Small intestine (tissue), 7 donors: ENCODE results near the gene AATF. TPM values are rescaled to one million over a fixed set of nuclear protein-coding genes. Genes with fewer than 3 reads are reported as not detected.

Experiments
- DNase-seq, 2 donors: peaks; one replicate each; pipeline versions ENCODE4 v3.0.0 to v3.0.0-alpha.2; 2013
- FAIRE-seq: peaks from 2 replicates; lab custom pipeline; 2012; peaks lifted over from hg19 to GRCh38; lab: Jason Lieb, UNC
- H3K27ac ChIP-seq, 3 donors: one replicate each; pipeline ENCODE4 v1.5.1; 2013; ENCODE audit warnings: low read length in 2 of 3, mild to moderate bottlenecking in 2 of 3, control low read depth in 1 of 3, inconsistent platforms in 1 of 3, low read depth in 1 of 3, moderate library complexity in 1 of 3
- H3K27me3 ChIP-seq, 3 donors: one replicate each; pipeline ENCODE4 v1.6.1; 2013; ENCODE audit warnings: low read length in 3 of 3, inconsistent platforms in 1 of 3; ENCODE audit not compliant: control insufficient read depth in 3 of 3, insufficient read depth in 3 of 3
- H3K36me3 ChIP-seq, 3 donors: one replicate each; pipeline ENCODE4 v1.6.1; 2013; ENCODE audit warnings: low read length in 3 of 3, inconsistent platforms in 1 of 3, low read depth in 1 of 3, mild to moderate bottlenecking in 1 of 3, moderate library complexity in 1 of 3; ENCODE audit not compliant: control insufficient read depth in 3 of 3, insufficient read depth in 2 of 3
- H3K4me1 ChIP-seq, 3 donors: one replicate each; pipeline ENCODE4 v1.6.1; 2013; ENCODE audit warnings: low read length in 2 of 3, inconsistent platforms in 1 of 3, low read depth in 1 of 3, mild to moderate bottlenecking in 1 of 3, moderate library complexity in 1 of 3; ENCODE audit not compliant: control insufficient read depth in 3 of 3, insufficient read depth in 2 of 3
- H3K4me3 ChIP-seq, 3 donors: one replicate each; pipeline ENCODE4 v1.5.1; 2013; ENCODE audit warnings: low read length in 3 of 3, control low read depth in 1 of 3, inconsistent platforms in 1 of 3, low read depth in 1 of 3, mild to moderate bottlenecking in 1 of 3, moderate library complexity in 1 of 3
- H3K9me3 ChIP-seq, 2 donors: one replicate each; pipeline ENCODE4 v1.6.1; 2013; ENCODE audit warnings: low read depth in 1 of 2, low read length in 1 of 2; ENCODE audit not compliant: control insufficient read depth in 2 of 2, insufficient read depth in 1 of 2
- WGBS, 3 donors: extraction: QIAGEN DNeasy Blood & Tissue Kit; methylation state at CpG; one replicate each; pipeline ENCODE4 v1.1.7; 2013; 5-methylcytosine and 5-hydroxymethylcytosine counted together
- polyA plus RNA-seq, 4 donors: library from polyadenylated mRNA; stranded (reverse) in 3 of 4; unstranded in 1 of 4; fragments of 200-250 nt in 3 of 4; fragments of 120-200 nt in 1 of 4; gene quantifications; one replicate each; pipeline versions ENCODE4 v1.2.1 to v1.2.3, GENCODE V29; 2013
- donor health status: healthy with polysubstance abuse.
- donor health status: control.
- donor health status: control.
- donor health status: Bipolar disorder and iron deficiency.
- donor health status: healthy.

AATF gene
- polyA plus RNA-seq, 4 donors: 33.2 to 50.5 (median 36.0) TPM

GRCh38 chr17:36913132-36913531 is 35.6 kb upstream of the AATF start:
- DNase-seq (no peak), FAIRE-seq (no peak)
- no peak overlapping the region for H3K4me3 ChIP-seq
- no peaks in the 10 kb centered on the region for H3K9me3 ChIP-seq
- H3K27me3 ChIP-seq: peaks cover 2 to 13% (median 7%) of the 10 kb centered on the region in 3 donors
- H3K27ac ChIP-seq: no peak overlapping the region
- no peaks in the 10 kb centered on the region for H3K36me3 ChIP-seq
- no peaks in the 10 kb centered on the region for H3K4me1 ChIP-seq
- 32 to 36% (median 35%) methylated on average over 5 of the region's 5 CpGs for WGBS, 3 donors

- no peak overlapping the region for H3K4me3 ChIP-seq
- no peak for FAIRE-seq
- H3K27me3 ChIP-seq: peaks cover 4 to 34% (median 21%) of the 10 kb centered on the region in 3 donors
- no peak overlapping the region for H3K27ac ChIP-seq
- 43 to 62% (median 48%) methylated on average over 3 of the region's 3 CpGs for WGBS, 3 donors
- H3K36me3 ChIP-seq: no peaks in the 10 kb centered on the region
- no peak for DNase-seq
- no peaks in the 10 kb centered on the region for H3K4me1 ChIP-seq
- no peaks in the 10 kb centered on the region for H3K9me3 ChIP-seq
Measured at GRCh38 chr17:36918211-36918691, 30.5 kb upstream of the AATF start.

- H3K27ac ChIP-seq: no peak overlapping the region
- no peak for FAIRE-seq
Measured at GRCh38 chr17:36919407-36919968, 29.3 kb upstream of the AATF start.

GRCh38 chr17:36920032-36921005 is 28.4 kb upstream of the AATF start:
- no peak for FAIRE-seq

More at GRCh38 chr17:36919407-36919968, 29.3 kb upstream of the AATF start:
- Histone ChIP-seq H3K27me3 (peaks cover 4 to 34% (median 25%) of the 10 kb centered on the region in 3 donors), H3K9me3 (no peaks in the 10 kb centered on the region), H3K4me3 (no peak overlapping the region), H3K36me3 (no peaks in the 10 kb centered on the region), H3K4me1 (no peaks in the 10 kb centered on the region)
- no peak for DNase-seq
- WGBS, 3 donors: 77 to 78% (median 77%) methylated on average over 7 of the region's 7 CpGs

GRCh38 chr17:36921095-36921851 is 27.5 kb upstream of the AATF start:
- FAIRE-seq (no peak), DNase-seq (no peak)

More at GRCh38 chr17:36920032-36921005, 28.4 kb upstream of the AATF start:
- Histone ChIP-seq H3K27ac (no peak overlapping the region), H3K36me3 (no peaks in the 10 kb centered on the region), H3K9me3 (no peaks in the 10 kb centered on the region), H3K27me3 (peaks cover 4 to 34% (median 26%) of the 10 kb centered on the region in 3 donors), H3K4me3 (no peak overlapping the region), H3K4me1 (no peaks in the 10 kb centered on the region)
- no peak for DNase-seq
- WGBS, 3 donors: 28 to 36% (median 33%) methylated on average over 18 of the region's 18 CpGs

GRCh38 chr17:36922175-36922574 is 26.6 kb upstream of the AATF start:
- no peaks in the 10 kb centered on the region for H3K4me1 ChIP-seq
- DNase-seq (no peak), FAIRE-seq (no peak)
- no peak overlapping the region for H3K4me3 ChIP-seq
- H3K36me3 ChIP-seq: no peaks in the 10 kb centered on the region
- peaks cover 4 to 39% (median 29%) of the 10 kb centered on the region in 3 donors for H3K27me3 ChIP-seq
- no peak overlapping the region for H3K27ac ChIP-seq
- H3K9me3 ChIP-seq: no peaks in the 10 kb centered on the region

More at GRCh38 chr17:36921095-36921851, 27.5 kb upstream of the AATF start:
- Histone ChIP-seq H3K9me3 (no peaks in the 10 kb centered on the region), H3K4me3 (no peak overlapping the region), H3K36me3 (no peaks in the 10 kb centered on the region), H3K27ac (no peak overlapping the region), H3K27me3 (peaks cover 4 to 33% (median 28%) of the 10 kb centered on the region in 3 donors), H3K4me1 (no peaks in the 10 kb centered on the region)
- 69 to 73% (median 71%) methylated on average over 7 of the region's 7 CpGs for WGBS, 3 donors

GRCh38 chr17:36923814-36924221 is 24.9 kb upstream of the AATF start:
- peaks cover 0 to 12% (median 0%) of the 10 kb centered on the region in 3 donors for H3K4me1 ChIP-seq
- peaks cover 0 to 47% (median 46%) of the 10 kb centered on the region in 3 donors for H3K27me3 ChIP-seq
- no peaks in the 10 kb centered on the region for H3K9me3 ChIP-seq
- H3K4me3 ChIP-seq: no peak overlapping the region
- FAIRE-seq: no peak
- no peak overlapping the region for H3K27ac ChIP-seq
- H3K36me3 ChIP-seq: no peaks in the 10 kb centered on the region
- WGBS, 3 donors: 47 to 68% (median 60%) methylated on average over 5 of the region's 5 CpGs
- no peak for DNase-seq

- no peak for FAIRE-seq
- Histone ChIP-seq H3K4me3 (no peak overlapping the region), H3K9me3 (no peaks in the 10 kb centered on the region), H3K27me3 (peaks cover 0 to 52% (median 51%) of the 10 kb centered on the region in 3 donors), H3K27ac (no peak overlapping the region), H3K4me1 (peaks cover 0 to 14% (median 0%) of the 10 kb centered on the region in 3 donors), H3K36me3 (no peaks in the 10 kb centered on the region)
- WGBS, 3 donors: 78 to 85% (median 85%) methylated on average over 3 of the region's 3 CpGs
- DNase-seq: no peak
Measured at GRCh38 chr17:36926226-36926625, 22.5 kb upstream of the AATF start.
